ENCODE measurements around the gene GPLD1.

Gene GPLD1

GRCh38 chr6:24477070-24477469, 12.3 kb downstream of the GPLD1 start:
- TF ChIP-seq CTCF (IDR thresholded peaks at IDR 0.05; ENCODE audit: insufficient read depth, low read length, poor library complexity, severe bottlenecking): no peak
- Histone ChIP-seq H3K27me3 (replicated peaks; ENCODE audit: control insufficient read depth, insufficient read depth, low read length) (no peaks in the 10 kb centered on the region), H3K36me3 (ENCODE audit: control insufficient read depth, insufficient read depth, low read length) (no peaks in the 10 kb centered on the region), H3K4me3 (replicated peaks; ENCODE audit: low read depth, low read length) (no peak overlapping the region)
- DNase-seq (ENCODE audit: extremely low read depth, insufficient read length): no peak

- TF ChIP-seq CTCF (IDR thresholded peaks at IDR 0.05; ENCODE audit: insufficient read depth, low read length, poor library complexity, severe bottlenecking): no peak
- no peak overlapping the region for H3K4me3 ChIP-seq (replicated peaks; ENCODE audit: low read depth, low read length)
- no peak for DNase-seq (ENCODE audit: extremely low read depth, insufficient read length)
- H3K27me3 ChIP-seq (replicated peaks; ENCODE audit: control insufficient read depth, insufficient read depth, low read length): no peaks in the 10 kb centered on the region
- H3K36me3 ChIP-seq (ENCODE audit: control insufficient read depth, insufficient read depth, low read length): no peaks in the 10 kb centered on the region
Measured at GRCh38 chr6:24476631-24477030, 12.7 kb downstream of the GPLD1 start.

GRCh38 chr6:24472181-24472580, 17.2 kb downstream of the GPLD1 start:
- Histone ChIP-seq H3K36me3 (ENCODE audit: control insufficient read depth, insufficient read depth, low read length) (no peaks in the 10 kb centered on the region), H3K27me3 (replicated peaks; ENCODE audit: control insufficient read depth, insufficient read depth, low read length) (no peaks in the 10 kb centered on the region), H3K4me3 (replicated peaks; ENCODE audit: low read depth, low read length) (no peak overlapping the region)
- DNase-seq (ENCODE audit: extremely low read depth, insufficient read length): no peak
- TF ChIP-seq CTCF (IDR thresholded peaks at IDR 0.05; ENCODE audit: insufficient read depth, low read length, poor library complexity, severe bottlenecking): no peak

- H3K4me3 ChIP-seq (replicated peaks; ENCODE audit: low read depth, low read length): no peak overlapping the region
- DNase-seq (ENCODE audit: extremely low read depth, insufficient read length): no peak
- H3K27me3 ChIP-seq (replicated peaks; ENCODE audit: control insufficient read depth, insufficient read depth, low read length): no peaks in the 10 kb centered on the region
- H3K36me3 ChIP-seq (ENCODE audit: control insufficient read depth, insufficient read depth, low read length): no peaks in the 10 kb centered on the region
- TF ChIP-seq CTCF (IDR thresholded peaks at IDR 0.05; ENCODE audit: insufficient read depth, low read length, poor library complexity, severe bottlenecking): no peak
Measured at GRCh38 chr6:24469811-24470210, 19.6 kb downstream of the GPLD1 start.

GRCh38 chr6:24464253-24465038, 24.9 kb downstream of the GPLD1 start:
- no peak for TF ChIP-seq CTCF (IDR thresholded peaks at IDR 0.05; ENCODE audit: insufficient read depth, low read length, poor library complexity, severe bottlenecking)
- H3K4me3 ChIP-seq (replicated peaks; ENCODE audit: low read depth, low read length): no peak overlapping the region
- H3K27me3 ChIP-seq (replicated peaks; ENCODE audit: control insufficient read depth, insufficient read depth, low read length): no peaks in the 10 kb centered on the region
- H3K36me3 ChIP-seq (ENCODE audit: control insufficient read depth, insufficient read depth, low read length): no peaks in the 10 kb centered on the region
- no peak for DNase-seq (ENCODE audit: extremely low read depth, insufficient read length)
